Panc1 (cell line): Measurements from ENCODE around the gene CCDC85A.

Experiments
- POLR2AphosphoS5 ChIP-seq: IDR thresholded peaks from 2 replicates; pipeline ENCODE4 v1.6.1; 2012; ENCODE audit warnings: mild to moderate bottlenecking, low read depth, low read length, moderate library complexity
- SIN3A ChIP-seq: IDR thresholded peaks from 2 replicates; pipeline ENCODE4 v1.6.1; 2012; ENCODE audit warnings: low read depth, mild to moderate bottlenecking, low read length, moderate library complexity, borderline replicate concordance; ENCODE audit not compliant: insufficient read depth
- TCF7L2 ChIP-seq: IDR thresholded peaks from 2 replicates; pipeline ENCODE4 v1.6.1; 2011; ENCODE audit warnings: mild to moderate bottlenecking, low read depth, low read length, inconsistent platforms
- TF ChIP-seq, protein P1 (sequence below): fragments of 450-650 bp; IDR thresholded peaks from 2 replicates; pipeline ENCODE4 v1.5.1; 2017; ENCODE audit warnings: mild to moderate bottlenecking
- TF ChIP-seq, protein P2 (sequence below), 2 experiments: IDR thresholded peaks; 2 replicates each; pipeline ENCODE4 v1.6.1; 2011 to 2012; ENCODE audit warnings: low read depth in 2 of 2, control low read depth in 1 of 2, low read length in 1 of 2, mild to moderate bottlenecking in 1 of 2, moderate library complexity in 1 of 2; ENCODE audit not compliant: insufficient read depth in 1 of 2

GRCh38 chr2:56169521-56169920 lies 14.3 kb upstream of the CCDC85A start:
- TF ChIP-seq, protein P1, sequence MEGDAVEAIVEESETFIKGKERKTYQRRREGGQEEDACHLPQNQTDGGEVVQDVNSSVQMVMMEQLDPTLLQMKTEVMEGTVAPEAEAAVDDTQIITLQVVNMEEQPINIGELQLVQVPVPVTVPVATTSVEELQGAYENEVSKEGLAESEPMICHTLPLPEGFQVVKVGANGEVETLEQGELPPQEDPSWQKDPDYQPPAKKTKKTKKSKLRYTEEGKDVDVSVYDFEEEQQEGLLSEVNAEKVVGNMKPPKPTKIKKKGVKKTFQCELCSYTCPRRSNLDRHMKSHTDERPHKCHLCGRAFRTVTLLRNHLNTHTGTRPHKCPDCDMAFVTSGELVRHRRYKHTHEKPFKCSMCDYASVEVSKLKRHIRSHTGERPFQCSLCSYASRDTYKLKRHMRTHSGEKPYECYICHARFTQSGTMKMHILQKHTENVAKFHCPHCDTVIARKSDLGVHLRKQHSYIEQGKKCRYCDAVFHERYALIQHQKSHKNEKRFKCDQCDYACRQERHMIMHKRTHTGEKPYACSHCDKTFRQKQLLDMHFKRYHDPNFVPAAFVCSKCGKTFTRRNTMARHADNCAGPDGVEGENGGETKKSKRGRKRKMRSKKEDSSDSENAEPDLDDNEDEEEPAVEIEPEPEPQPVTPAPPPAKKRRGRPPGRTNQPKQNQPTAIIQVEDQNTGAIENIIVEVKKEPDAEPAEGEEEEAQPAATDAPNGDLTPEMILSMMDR, result no peak
- TF ChIP-seq, protein P2, sequence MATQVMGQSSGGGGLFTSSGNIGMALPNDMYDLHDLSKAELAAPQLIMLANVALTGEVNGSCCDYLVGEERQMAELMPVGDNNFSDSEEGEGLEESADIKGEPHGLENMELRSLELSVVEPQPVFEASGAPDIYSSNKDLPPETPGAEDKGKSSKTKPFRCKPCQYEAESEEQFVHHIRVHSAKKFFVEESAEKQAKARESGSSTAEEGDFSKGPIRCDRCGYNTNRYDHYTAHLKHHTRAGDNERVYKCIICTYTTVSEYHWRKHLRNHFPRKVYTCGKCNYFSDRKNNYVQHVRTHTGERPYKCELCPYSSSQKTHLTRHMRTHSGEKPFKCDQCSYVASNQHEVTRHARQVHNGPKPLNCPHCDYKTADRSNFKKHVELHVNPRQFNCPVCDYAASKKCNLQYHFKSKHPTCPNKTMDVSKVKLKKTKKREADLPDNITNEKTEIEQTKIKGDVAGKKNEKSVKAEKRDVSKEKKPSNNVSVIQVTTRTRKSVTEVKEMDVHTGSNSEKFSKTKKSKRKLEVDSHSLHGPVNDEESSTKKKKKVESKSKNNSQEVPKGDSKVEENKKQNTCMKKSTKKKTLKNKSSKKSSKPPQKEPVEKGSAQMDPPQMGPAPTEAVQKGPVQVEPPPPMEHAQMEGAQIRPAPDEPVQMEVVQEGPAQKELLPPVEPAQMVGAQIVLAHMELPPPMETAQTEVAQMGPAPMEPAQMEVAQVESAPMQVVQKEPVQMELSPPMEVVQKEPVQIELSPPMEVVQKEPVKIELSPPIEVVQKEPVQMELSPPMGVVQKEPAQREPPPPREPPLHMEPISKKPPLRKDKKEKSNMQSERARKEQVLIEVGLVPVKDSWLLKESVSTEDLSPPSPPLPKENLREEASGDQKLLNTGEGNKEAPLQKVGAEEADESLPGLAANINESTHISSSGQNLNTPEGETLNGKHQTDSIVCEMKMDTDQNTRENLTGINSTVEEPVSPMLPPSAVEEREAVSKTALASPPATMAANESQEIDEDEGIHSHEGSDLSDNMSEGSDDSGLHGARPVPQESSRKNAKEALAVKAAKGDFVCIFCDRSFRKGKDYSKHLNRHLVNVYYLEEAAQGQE (IDR thresholded peaks at IDR 0.05; ENCODE audit: insufficient read depth in 1 of 2, low read depth in 2 of 2, low read length in 1 of 2), result no peak
- TF ChIP-seq POLR2AphosphoS5 (no peak), SIN3A (no peak), TCF7L2 (no peak)
